Measurements from ENCODE around the gene GALNT17. TPM values are rescaled to one million over a fixed set of nuclear protein-coding genes. Genes with fewer than 3 reads are reported as not detected.

The GALNT17 gene
- total RNA-seq, 1 experiment from 2014 or later: not detected

DNA sequence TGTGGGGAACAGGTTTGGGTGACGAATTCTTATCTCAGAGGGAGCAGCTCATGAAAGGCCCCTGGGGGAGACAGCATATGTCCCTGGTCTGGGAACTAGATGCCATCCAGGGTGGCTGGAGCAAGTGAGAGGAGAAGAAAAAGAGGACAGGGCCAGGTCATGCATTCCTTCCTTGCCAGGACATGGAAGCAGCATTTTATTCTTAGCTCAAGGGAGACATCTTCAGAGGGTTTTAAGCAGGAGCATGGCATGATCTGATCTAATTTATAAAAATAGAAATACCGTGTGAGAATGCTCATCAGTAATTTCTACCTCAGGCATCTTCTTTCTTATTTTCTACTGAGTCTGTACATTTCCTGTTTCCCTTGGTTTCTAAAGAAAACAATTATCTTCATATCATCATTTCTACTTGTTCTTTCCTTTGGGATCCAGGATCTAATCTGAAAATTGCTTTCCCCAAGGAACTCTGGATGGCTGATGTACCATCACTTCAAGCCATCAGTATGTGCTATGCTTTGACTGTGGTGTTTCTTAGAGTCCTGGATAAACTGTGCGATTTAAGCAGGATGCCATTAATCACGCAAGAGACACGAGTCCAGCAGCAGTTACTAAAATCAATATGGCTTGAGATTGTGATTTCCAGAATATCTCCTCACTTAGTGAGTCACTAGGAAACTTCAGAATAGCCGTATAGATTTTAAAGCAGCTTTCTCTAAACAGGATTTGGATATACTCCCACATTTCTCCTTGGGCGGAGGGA, 386.2 kb downstream of the GALNT17 start:
- H3K79me2 ChIP-seq (ENCODE audit: low read length): no peaks in the 10 kb centered on the region
- no peaks in the 10 kb centered on the region for H3K27me3 ChIP-seq (ENCODE audit: low read length)
- CTCF ChIA-PET: no interaction called here
- no peaks in the 10 kb centered on the region for H3F3A ChIP-seq (ENCODE audit: low read length, unreplicated experiment)
- no TSS peak for BruUV-seq (replicated peaks)
- H3K9ac ChIP-seq (ENCODE audit: low read length): no peak overlapping the region
- no peak for TF ChIP-seq EZH2 (IDR thresholded peaks at IDR 0.05; ENCODE audit: low read length, unreplicated experiment)
- TF ChIP-seq EZH2phosphoT487 (IDR thresholded peaks at IDR 0.05; ENCODE audit: borderline replicate concordance, low read length): no peak
- TF ChIP-seq, protein P1, sequence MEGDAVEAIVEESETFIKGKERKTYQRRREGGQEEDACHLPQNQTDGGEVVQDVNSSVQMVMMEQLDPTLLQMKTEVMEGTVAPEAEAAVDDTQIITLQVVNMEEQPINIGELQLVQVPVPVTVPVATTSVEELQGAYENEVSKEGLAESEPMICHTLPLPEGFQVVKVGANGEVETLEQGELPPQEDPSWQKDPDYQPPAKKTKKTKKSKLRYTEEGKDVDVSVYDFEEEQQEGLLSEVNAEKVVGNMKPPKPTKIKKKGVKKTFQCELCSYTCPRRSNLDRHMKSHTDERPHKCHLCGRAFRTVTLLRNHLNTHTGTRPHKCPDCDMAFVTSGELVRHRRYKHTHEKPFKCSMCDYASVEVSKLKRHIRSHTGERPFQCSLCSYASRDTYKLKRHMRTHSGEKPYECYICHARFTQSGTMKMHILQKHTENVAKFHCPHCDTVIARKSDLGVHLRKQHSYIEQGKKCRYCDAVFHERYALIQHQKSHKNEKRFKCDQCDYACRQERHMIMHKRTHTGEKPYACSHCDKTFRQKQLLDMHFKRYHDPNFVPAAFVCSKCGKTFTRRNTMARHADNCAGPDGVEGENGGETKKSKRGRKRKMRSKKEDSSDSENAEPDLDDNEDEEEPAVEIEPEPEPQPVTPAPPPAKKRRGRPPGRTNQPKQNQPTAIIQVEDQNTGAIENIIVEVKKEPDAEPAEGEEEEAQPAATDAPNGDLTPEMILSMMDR (conservative IDR thresholded peaks at IDR 0.05; ENCODE audit: low read depth, low read length): no peak
- no peaks in the 10 kb centered on the region for H3K4me1 ChIP-seq (ENCODE audit: insufficient read depth, low read length)
- POLR2A ChIA-PET (ENCODE audit: unreplicated experiment): no interaction called here
- no peak overlapping the region for H3K4me3 ChIP-seq (ENCODE audit: low read length)
- intact Hi-C loops (cut with micrococcal nuclease): no loop called here
- no peak overlapping the region for H2AFZ ChIP-seq (ENCODE audit: low read length)
- H4K20me1 ChIP-seq (ENCODE audit: low read length): no peaks in the 10 kb centered on the region
- H3K9me2 ChIP-seq (replicated peaks; ENCODE audit: low read length): no peaks in the 10 kb centered on the region
- no peaks in the 10 kb centered on the region for H3K36me3 ChIP-seq (ENCODE audit: low read depth, low read length)
- ATAC-seq: no peak
- DNase-seq: no peak
- H3K27ac ChIP-seq (ENCODE audit: low read length): no peak overlapping the region
- H3K9me3 ChIP-seq (ENCODE audit: low read length): peaks cover 15% of the 10 kb centered on the region
- no peak overlapping the region for H3K4me2 ChIP-seq (ENCODE audit: low read length)

DNA sequence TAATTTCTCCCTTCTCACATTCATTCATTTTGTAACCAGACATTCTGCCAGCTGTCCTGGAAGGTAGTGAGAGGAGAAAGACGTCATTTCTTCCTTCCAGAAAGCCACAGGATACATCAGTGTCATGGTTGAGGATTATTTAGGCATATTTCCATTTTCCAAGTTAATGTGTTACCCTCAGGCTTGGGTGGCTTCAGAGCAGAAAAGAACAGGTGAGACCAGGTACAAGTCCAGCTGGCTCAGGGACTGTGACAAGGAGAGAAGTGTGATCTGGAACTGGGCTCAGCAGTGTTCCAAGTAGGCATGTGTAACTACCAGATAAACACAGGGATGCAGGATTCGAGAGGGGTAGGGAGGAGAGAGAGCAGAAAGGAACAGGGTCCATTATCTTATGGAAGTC, 386.9 kb downstream of the GALNT17 start:
- intact Hi-C loops (cut with micrococcal nuclease): no loop called here
- no TSS peak for BruUV-seq (replicated peaks)

DNA sequence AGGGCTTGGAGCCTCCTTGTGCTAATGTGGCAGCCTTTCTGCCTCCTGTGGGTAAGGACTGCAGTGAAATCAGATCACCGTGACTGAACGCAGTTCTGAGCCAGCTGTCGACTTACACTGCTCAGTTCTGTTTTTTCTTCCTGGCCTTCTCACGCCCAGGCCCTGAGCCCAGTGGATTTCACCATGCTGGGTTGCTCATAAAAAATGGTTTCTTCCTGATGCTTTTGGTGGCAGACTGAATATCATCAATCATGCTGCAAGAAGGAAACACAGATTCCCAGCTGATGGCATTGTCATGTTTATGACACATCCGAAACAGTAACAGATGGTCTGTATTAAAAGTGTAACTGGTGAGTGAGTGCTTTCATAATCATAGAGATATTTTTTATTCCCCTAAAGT, 389.6 kb downstream of the GALNT17 start:
- intact Hi-C loops (cut with micrococcal nuclease): no loop called here
- no peak overlapping the region for H2AFZ ChIP-seq (ENCODE audit: low read length)

More for the DNA sequence above, 386.9 kb downstream of the GALNT17 start:
- DNase-seq: no peak
- no peak overlapping the region for H3K4me2 ChIP-seq (ENCODE audit: low read length)
- no peak overlapping the region for H3K27ac ChIP-seq (ENCODE audit: low read length)
- H3K4me3 ChIP-seq (ENCODE audit: low read length): no peak overlapping the region
- TF ChIP-seq, protein P1 (conservative IDR thresholded peaks at IDR 0.05; ENCODE audit: low read depth, low read length): no peak
- TF ChIP-seq EZH2phosphoT487 (IDR thresholded peaks at IDR 0.05; ENCODE audit: borderline replicate concordance, low read length): no peak
- TF ChIP-seq EZH2 (IDR thresholded peaks at IDR 0.05; ENCODE audit: low read length, unreplicated experiment): no peak
- ATAC-seq: no peak
- H4K20me1 ChIP-seq (ENCODE audit: low read length): no peaks in the 10 kb centered on the region
- H3K79me2 ChIP-seq (ENCODE audit: low read length): no peaks in the 10 kb centered on the region
- CTCF ChIA-PET: no interaction called here
- POLR2A ChIA-PET (ENCODE audit: unreplicated experiment): no interaction called here
- H3K9me2 ChIP-seq (replicated peaks; ENCODE audit: low read length): no peaks in the 10 kb centered on the region
- H3K36me3 ChIP-seq (ENCODE audit: low read depth, low read length): no peaks in the 10 kb centered on the region
- H3K9me3 ChIP-seq (ENCODE audit: low read length): peaks cover 15% of the 10 kb centered on the region
- no peaks in the 10 kb centered on the region for H3K27me3 ChIP-seq (ENCODE audit: low read length)
- no peaks in the 10 kb centered on the region for H3K4me1 ChIP-seq (ENCODE audit: insufficient read depth, low read length)
- H3F3A ChIP-seq (ENCODE audit: low read length, unreplicated experiment): no peaks in the 10 kb centered on the region
- H3K9ac ChIP-seq (ENCODE audit: low read length): no peak overlapping the region
- no peak overlapping the region for H2AFZ ChIP-seq (ENCODE audit: low read length)

More for the DNA sequence above, 389.6 kb downstream of the GALNT17 start:
- H3K79me2 ChIP-seq (ENCODE audit: low read length): no peaks in the 10 kb centered on the region
- no peaks in the 10 kb centered on the region for H3K9me2 ChIP-seq (replicated peaks; ENCODE audit: low read length)
- H3K27me3 ChIP-seq (ENCODE audit: low read length): no peaks in the 10 kb centered on the region
- H3K9ac ChIP-seq (ENCODE audit: low read length): no peak overlapping the region
- H4K20me1 ChIP-seq (ENCODE audit: low read length): no peaks in the 10 kb centered on the region
- BruUV-seq (replicated peaks): no TSS peak
- no peak overlapping the region for H3K4me2 ChIP-seq (ENCODE audit: low read length)
- TF ChIP-seq EZH2 (IDR thresholded peaks at IDR 0.05; ENCODE audit: low read length, unreplicated experiment) (no peak), EZH2phosphoT487 (IDR thresholded peaks at IDR 0.05; ENCODE audit: borderline replicate concordance, low read length) (no peak)
- TF ChIP-seq, protein P1 (conservative IDR thresholded peaks at IDR 0.05; ENCODE audit: low read depth, low read length): no peak
- POLR2A ChIA-PET (ENCODE audit: unreplicated experiment): no interaction called here
- H3K9me3 ChIP-seq (ENCODE audit: low read length): peaks cover 15% of the 10 kb centered on the region
- H3K4me1 ChIP-seq (ENCODE audit: insufficient read depth, low read length): no peaks in the 10 kb centered on the region
- H3K27ac ChIP-seq (ENCODE audit: low read length): no peak overlapping the region
- CTCF ChIA-PET: no interaction called here
- ATAC-seq (no peak), DNase-seq (no peak)
- H3K36me3 ChIP-seq (ENCODE audit: low read depth, low read length): no peaks in the 10 kb centered on the region
- no peak overlapping the region for H3K4me3 ChIP-seq (ENCODE audit: low read length)
- H3F3A ChIP-seq (ENCODE audit: low read length, unreplicated experiment): no peaks in the 10 kb centered on the region
